NCI-H2107 treated with DMSO at 0.1 percent for 48 hours (cell line): ENCODE measurements around the gene TAS2R14.

Experiments
- DNase-seq: peaks from one replicate; lab custom pipeline; 2025; ENCODE audit not compliant: unreplicated experiment; lab: John Stamatoyannopoulos, UW

TAS2R14 gene, protein sequence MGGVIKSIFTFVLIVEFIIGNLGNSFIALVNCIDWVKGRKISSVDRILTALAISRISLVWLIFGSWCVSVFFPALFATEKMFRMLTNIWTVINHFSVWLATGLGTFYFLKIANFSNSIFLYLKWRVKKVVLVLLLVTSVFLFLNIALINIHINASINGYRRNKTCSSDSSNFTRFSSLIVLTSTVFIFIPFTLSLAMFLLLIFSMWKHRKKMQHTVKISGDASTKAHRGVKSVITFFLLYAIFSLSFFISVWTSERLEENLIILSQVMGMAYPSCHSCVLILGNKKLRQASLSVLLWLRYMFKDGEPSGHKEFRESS

DNA sequence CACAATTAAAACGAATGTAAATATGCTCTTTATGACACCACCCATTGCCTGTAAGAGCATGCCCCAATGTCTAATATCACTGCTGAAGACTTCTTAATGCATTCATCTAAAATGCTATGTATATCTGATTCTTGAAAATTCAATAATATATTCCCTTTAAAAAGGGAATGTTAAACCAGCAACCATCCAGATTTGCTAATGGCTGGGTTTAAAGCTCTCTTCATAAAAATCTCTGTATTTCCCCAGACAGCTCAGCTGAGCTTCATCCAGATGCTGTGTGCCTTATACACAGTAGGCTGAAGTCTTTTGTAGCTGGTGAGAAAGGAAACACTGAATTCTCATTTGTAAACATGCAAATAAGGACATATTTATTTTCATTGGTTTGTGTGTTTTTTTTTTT, at the start of gene TAS2R14:
Gene TAS2R14 (minus strand): TSS at position 101 of the 400 bp plus-strand sequence. CDS start 56 bp downstream, at position 45.
- DNase-seq, result no peak

DNA sequence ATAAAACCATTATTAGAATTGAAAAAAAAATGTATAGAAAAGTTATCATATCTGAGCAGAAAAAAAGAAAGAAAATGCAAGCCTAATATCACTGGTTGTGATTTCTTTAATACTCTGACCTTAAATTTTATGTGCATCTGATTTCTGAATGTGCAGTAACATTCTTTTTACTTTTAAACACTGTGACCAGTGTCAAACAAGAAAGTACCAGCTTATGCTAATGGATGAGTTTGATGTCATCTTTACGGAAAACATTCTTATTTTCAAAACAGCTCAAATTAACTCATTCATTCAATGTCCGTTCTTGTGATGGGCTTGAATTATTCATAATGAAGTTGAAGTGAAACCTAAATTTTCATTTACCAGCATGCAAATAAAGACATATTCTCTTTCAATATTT, 47.7 kb upstream of the TAS2R14 start, which contains the start of gene TAS2R50:
Gene TAS2R50 (minus strand): TSS at position 101 of the 400 bp plus-strand sequence. CDS start 52 bp downstream, at position 49.
- DNase-seq, result no peak

DNA sequence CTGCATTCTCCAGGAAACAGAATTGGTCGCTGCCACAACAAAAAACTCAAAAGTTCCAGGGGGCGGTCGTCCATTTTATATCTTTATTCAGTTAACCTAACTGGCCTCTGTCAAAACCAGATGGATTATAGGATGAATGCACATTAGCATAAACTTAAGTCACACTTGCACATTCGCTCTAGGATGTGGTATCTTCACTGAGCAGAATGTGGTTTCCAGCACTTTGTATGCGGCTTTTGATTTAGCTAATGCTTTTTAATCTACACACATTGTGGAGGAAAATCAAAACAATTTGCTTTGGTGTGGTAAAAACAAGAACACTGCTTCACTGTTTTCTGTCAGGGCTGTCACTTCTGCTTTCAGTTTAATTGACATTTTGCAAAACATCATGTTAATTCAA, 43.2 kb upstream of the TAS2R14 start:
- no peak for DNase-seq

DNA sequence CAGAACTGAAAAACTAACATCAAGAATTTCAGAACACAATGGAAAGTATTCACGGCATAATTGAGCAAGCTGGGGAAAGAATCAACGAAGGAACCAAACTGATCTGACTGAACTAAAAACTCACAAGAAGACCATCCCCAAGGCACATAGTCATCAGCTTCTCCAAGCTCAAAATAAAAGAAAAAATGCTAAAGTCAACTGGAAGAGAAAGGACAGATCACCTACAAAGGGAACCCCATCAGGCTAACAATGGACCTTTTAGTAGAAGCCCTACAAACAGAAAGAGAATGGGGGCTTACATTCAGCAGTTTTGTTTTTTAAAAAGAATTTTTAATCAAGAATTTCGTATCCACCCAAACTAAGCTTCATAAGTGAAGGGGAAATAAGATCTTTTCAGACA, 35.9 kb upstream of the TAS2R14 start:
- no peak for DNase-seq

DNA sequence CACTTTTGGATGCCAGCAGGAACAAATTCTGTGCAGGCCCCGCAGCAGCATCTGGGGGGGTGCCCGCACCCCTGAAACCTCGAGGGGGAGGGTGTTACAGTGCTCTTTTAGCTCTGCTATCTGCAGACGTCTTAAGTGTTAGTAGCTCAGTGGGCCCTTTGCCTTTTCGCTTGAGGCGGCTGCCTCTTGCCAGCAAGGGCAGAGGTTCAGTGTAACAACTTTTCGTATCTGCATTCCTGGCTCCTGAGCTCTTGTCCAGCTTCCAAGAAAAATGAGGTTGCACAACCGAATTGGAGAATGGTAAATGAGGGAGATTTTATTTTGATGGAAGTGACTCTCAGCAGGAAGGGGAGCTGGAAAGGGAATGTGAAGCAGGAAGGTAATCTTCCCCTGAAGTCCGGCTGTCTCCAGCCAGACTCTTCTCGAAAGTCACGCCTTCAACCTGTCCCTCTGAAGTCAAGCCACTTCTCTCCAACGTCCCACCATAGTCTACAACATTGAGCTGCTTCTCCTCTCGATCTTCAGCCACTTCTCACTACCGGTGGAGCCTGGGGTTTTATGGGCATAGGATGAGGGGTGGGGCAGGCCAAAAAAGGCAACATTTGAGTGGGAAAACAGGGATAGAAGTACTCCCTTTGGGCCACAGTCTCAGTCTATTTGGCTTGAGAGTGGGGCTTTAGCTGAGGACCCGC, 29.8 kb upstream of the TAS2R14 start:
- DNase-seq, result no peak

DNA sequence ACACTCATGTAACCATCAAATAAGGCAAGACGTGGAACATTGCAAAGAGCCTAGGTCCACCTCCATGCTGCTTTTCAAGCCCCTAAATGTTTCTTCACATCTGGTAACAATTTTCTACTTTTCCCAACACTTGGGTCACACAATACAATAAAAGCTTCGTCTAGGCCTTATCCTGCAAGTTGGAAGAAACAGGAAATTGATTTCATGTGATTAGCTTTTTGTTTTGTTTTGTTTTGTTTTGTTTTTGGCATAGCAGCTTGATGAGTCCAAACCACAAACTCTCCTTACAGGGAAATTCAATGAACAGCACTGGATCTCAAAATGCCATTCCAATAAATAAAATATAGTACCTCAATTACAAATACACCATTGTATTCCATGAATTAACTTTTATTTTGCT, 28.3 kb upstream of the TAS2R14 start:
- no peak for DNase-seq

DNA sequence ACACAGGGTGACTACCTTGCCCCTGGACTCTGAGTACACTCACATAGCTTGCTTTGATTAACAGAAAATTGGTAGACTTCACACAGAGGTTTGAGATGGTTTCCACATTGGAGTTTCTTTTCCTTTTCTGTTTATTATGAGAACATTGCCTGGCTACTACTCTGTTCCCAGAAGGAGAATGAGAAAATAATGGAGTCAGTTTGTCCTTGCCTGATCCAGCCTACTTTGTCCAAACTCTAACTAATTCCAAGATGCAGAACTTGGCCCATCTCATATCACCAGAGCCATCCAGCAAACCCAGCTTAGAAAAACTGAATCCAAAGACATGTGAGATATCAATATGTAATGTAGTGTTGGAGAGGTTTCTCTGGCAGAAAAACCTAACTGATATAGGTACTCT, 27.3 kb upstream of the TAS2R14 start:
- DNase-seq, result no peak

DNA sequence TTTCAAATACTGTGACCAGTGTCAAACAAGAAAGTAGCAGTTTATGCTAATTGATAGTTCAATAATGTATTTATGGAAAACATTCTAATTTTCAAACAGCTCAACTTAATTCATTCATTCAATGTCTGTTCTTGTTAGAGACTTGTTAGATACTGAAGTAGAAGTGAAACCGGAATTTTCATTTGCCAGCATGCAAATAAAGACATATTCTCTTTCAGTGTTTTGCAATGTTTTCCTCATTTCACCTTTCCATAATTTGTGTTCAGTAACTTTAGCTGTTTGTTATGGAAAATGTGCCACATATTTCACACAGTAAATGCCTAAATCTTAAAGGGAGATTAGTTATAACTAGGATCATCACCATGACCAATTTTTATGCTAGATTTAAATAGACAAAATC, 26.4 kb upstream of the TAS2R14 start:
- no peak for DNase-seq

DNA sequence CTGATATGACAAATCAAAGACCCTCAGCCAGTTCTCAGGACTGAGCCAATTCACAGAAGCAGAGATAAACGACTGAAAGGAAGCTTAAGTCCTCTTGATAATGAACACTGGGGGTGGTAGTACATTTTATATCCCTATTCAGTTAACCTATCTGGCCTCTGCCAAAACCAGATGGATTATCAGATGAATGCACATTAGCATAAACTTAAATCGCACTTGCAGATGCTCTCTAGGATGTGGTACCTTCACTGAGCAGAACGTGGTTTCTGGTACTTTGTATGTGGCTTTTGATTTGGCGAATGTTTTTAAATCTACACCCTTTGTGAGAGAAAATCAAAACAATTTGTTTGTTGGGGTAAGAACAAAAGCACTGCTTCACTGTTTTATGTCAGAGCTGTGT, 21.1 kb upstream of the TAS2R14 start:
- DNase-seq, result no peak

DNA sequence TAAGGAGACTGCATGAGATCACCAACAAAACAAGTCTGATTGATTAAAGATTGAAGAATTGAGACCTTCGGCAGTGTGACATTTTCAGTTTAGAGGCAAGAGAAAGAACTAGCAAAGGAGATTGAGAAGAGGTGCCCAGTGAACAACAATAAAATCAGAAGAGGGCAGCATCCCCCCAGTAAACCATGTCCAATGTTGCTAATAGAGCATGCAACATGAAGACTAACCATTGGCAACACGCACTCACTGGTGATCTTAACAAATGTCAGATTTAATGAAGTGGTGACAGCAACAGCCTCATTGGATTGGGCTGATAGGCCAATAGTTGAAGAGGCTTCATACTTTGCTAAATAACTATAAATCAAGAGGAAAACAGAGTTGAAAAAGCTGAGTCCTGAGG, 20.7 kb upstream of the TAS2R14 start:
- no peak for DNase-seq

DNA sequence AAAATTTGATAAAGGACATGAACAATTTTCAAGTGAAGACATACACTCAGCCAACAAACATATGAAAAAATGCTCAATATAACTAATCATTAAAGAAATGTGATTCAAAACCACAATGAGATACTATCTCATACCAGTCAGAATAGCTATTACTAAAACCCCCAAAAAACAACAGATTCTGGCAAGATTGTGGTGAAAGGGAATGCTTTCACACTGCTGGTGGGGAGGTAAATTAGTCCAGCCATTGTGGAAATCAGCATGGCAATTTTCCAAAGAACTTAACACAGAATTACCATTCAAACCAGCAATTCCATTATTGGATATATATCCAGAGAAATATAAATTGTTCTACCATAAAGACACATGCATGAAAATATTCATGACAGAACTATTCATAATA, 18.7 kb upstream of the TAS2R14 start:
- no peak for DNase-seq

DNA sequence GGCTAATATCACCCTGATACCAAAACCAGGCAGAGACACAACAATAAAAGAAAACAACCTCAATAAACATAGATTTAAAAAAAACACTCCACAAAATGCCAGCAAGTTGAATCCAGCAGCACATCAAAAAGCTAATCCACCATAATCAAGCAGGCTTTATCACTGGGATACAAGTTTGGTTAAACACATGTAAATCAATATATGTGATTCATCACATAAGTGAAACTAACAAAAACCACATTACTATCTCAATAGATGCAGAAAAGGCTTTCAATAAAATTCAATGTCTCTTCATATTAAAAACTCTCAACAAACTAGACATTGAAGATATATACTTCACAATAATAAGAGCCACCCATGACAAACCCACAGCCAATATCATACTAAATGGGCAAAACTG, 17.0 kb upstream of the TAS2R14 start:
- no peak for DNase-seq

DNA sequence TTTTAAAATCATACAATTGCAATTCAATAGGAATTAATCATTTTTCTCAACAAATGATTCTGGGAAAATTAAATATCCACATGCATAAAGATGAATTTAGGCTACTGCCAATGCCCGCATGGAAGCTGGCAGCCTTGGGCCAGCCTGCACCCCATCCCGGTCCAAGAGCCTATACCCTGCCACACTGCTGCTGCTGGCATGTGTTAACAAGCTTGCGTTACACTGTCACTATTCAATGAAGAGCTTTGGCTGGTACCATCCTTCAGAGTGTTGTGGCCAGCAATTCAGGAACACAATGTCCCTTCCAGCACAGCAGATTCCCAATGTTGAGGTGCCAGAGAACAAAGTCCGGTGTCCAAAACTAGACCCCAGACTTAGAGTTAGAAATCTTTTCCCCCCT, 13.6 kb upstream of the TAS2R14 start:
- DNase-seq, result no peak

DNA sequence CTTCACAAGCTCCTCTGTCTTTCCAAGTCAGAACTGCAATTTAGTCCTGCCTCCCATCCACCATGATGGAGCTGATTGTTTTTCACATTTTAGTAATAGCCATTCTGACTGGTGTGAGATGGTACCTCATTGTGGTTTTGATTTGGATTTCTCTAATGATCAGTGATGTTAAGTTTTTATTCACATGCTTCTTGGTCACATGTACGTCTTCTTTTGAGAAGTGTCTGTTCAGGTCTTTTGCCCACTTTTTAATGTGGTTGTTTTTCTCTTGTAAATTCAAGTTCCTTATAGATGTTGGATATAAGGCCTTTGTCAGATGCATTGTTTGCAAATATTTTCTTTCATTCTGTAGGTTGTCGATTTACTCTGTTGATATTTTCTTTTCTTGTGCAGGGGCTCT, 4.1 kb upstream of the TAS2R14 start:
- no peak for DNase-seq

DNA sequence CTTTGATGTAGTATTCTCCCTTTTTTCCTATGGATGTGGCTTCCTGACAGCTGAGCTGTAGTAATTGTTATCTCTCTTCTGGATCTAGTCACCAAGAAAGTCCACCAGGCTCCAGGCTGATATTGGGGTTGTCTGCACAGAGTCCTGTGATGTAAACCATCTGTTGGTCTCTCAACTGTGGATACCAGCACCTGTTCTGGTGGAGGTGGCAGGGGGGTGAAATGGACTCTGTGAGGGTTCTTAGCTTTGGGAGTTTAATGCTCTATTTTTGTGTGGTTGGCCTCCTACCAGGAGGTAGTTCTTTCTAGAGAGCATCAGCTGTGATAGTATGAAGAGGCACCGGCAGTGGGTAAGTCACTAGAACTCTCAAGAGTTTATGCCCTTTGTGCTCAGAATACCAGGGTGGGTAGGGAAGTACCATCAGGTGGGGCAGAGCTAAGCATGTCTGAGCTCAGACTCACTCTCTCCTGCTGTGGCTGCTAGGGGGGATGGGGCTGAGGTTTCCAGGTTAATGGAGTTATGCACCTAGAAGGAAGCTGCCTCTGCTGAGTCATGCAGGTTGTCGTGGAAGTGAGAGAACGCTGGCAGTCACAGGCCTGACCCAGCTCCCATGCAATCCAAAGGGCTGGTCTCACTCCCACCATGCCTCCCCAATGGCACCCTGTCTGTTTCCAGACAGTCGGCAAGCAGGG, 3.0 kb upstream of the TAS2R14 start:
- peak; percentile 90 for DNase-seq

DNA sequence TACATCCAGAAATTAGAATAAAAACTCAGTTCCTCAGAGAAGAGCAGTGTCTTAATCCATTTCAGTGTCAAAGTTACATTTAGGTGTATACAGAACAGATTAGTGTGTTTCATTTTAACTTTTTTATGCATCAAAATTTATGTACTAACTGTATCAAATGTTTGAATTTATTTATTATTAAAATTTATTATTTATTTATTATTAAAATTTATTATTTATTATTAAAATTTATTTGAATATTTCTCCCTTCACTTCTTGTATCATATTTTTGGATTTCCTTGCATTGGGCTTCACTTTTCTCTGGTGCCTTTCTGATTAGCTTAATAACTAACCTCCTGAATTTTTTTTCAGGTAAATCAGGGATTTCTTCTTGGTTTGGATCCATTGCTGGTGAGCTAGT, 2.3 kb upstream of the TAS2R14 start:
- no peak for DNase-seq

DNA sequence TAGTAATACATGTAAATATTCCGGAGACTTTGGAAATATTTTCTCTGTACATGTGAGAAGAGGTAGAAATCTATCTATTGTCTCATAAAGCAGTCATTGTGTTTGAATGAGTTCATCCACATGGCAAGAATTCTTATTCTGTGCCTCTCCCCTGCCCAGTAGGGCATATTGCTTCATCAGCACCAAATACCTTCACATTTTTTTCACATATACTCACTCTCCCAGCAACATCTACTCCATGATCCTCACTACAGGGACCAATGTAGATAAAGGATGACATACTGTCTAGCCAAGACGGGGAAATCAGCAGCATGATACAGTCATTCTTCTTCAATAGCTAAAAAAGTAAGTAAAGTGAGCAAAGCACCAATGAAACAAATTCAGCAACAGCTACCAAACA, 1.3 kb upstream of the TAS2R14 start:
- DNase-seq, result no peak

DNA sequence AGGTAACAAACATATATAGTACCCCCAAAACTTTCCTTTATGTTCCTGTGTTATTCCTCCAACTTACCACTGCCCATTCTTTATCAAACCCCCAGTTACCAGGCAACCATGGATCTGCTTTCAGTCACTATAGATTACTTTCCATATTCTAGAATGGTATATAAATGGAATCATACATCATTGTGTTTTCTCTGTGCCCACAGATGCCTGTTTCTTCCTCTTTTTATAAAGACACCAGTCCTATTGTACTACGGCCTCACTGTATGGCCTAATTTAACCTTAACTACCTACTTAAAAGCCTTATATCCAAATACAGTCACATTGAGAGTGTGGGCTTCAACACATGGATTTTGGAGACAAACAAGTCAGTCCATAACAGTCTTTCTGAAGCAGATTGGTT, 2.6 kb downstream of the TAS2R14 start:
- DNase-seq, result no peak

DNA sequence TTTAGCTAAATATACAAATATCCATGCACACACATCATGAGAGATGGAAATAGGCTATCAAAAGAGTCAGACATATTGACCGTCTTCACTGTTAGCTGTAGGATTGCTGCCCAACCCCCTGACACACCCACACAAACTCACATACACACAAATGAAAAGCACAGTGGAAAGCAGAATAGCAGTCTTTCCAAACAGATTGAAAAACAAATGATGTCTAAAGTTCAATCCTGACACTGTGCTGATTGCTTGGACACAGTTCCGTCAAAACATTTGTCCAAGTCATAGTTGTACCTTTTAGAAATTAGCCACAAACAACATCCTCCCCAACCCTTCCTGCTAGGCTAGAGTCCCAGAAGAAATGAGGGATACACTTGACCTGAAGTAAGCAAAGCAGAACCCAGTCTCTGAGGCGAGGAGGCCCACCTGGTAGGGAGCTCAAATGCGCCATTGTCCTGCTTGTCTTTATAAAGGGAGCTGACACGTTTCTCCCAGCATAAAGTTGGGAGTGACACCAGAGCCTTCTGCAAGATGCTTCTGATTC, 10.2 kb downstream of the TAS2R14 start, which contains the start of gene PRH2:
Gene PRH2 (plus strand): TSS at position 491 of the 541 bp plus-strand sequence. CDS start 38 bp downstream, at position 529.
- DNase-seq, result no peak

DNA sequence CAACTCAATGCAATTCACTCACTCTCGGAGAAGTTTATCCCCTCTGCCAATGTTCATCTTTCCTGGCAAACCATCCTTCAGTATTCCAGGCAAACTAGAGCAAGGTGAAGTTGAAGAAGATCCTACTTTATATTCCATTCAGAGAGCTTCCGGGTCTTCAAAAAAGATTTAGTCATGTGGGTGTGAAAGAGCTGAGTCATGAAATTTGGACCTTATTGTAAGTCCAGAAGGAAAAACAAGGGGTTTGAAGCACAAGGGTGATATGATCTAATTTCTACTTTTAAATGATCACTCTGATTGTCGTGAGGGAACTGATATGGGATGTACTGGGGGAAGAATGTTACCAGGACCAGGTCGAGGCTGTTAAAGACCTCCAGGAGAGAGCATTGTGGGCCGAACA, 12.8 kb downstream of the TAS2R14 start:
- DNase-seq, result no peak

DNA sequence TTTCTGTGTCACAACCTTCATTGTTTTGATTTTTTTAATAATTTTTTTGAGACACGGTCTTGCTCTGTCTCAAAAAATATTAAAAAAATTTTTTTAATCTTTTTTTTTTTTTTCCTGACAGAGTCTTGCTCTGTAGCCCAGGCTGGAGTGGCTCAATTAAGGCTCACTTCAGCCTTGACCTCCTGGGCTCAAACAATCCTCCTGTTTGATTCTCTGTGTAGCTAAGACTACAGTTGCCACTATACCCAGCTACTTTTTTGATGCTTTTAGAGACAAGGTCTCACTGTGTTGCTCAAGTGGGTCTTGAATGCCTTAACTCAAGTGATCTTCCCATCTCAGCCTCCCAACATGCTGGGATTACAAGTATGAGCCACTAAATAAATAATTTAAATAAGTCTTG, 19.3 kb downstream of the TAS2R14 start:
- DNase-seq, result no peak

DNA sequence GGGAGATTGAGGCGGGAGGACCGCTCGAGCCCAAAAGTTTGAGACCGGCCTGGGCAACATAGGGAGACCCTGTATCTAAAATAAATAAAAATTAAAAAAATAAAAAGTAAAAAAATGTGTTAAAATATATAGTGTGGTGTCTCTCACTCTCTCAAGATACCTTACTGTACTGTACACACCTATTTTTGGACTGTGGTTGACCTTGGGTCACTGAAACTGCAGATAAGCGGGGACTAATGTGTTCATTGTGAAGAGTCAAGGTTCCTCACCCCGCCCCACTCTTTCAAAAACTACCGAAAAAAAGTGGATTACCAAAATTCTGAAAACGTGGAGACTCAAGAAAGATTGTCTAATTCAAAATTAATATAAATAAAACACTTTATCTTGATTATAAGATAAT, 28.7 kb downstream of the TAS2R14 start:
- DNase-seq, result no peak
